Hepatocyte (in vitro differentiated cells): ENCODE measurements around the gene CACNA1F. TPM values are rescaled to one million over a fixed set of nuclear protein-coding genes. Genes with fewer than 3 reads are reported as not detected.
"Not testable (repeated sequence)": the region's sequence is repeated elsewhere in the genome, so short reads cannot be mapped to it uniquely, and the experiment has no call there.

ENCODE experiments used
- DNase-seq: peaks from one replicate; pipeline ENCODE4 v3.0.0-alpha.2; 2016; ENCODE audit warnings: low spot score
- H2AFZ ChIP-seq: fragments of 200-600 bp; sonication (generic); 2 replicates; pipeline ENCODE4 v1.6.0; 2016; ENCODE audit warnings: antibody characterized with exemption, mild to moderate bottlenecking
- H3K27ac ChIP-seq: fragments of 200-600 bp; sonication (generic); 2 replicates; pipeline ENCODE4 v1.5.1; 2016; ENCODE audit warnings: mild to moderate bottlenecking
- H3K27me3 ChIP-seq: fragments of 200-600 bp; sonication (generic); 2 replicates; pipeline ENCODE4 v1.6.1; 2016
- H3K36me3 ChIP-seq: fragments of 200-600 bp; sonication (generic); replicated peaks from 2 replicates; pipeline ENCODE4 v1.5.1; 2016; ENCODE audit warnings: low read depth; ENCODE audit not compliant: insufficient read depth
- H3K4me1 ChIP-seq: fragments of 200-600 bp; sonication (generic); 2 replicates; pipeline ENCODE4 v1.5.1; 2016; ENCODE audit warnings: mild to moderate bottlenecking, moderate library complexity; ENCODE audit not compliant: insufficient read depth
- H3K4me2 ChIP-seq: fragments of 200-600 bp; sonication (generic); 2 replicates; pipeline ENCODE4 v1.6.0; 2016
- H3K4me3 ChIP-seq: fragments of 200-600 bp; sonication (generic); 2 replicates; pipeline ENCODE4 v1.5.1; 2016; ENCODE audit warnings: mild to moderate bottlenecking
- H3K79me2 ChIP-seq: fragments of 200-600 bp; sonication (generic); 2 replicates; pipeline ENCODE4 v1.6.0; 2017; ENCODE audit warnings: mild to moderate bottlenecking
- H3K9me2 ChIP-seq: fragments of 200-600 bp; sonication (generic); replicated peaks from 2 replicates; pipeline ENCODE4 v1.6.0; 2017; ENCODE audit warnings: mild to moderate bottlenecking; ENCODE audit not compliant: insufficient read depth
- H3K9me3 ChIP-seq: fragments of 200-600 bp; sonication (generic); 2 replicates; pipeline ENCODE4 v1.5.1; 2016; ENCODE audit warnings: low read depth, mild to moderate bottlenecking
- H4K20me1 ChIP-seq: fragments of 200-600 bp; sonication (generic); 2 replicates; pipeline ENCODE4 v1.6.0; 2016; ENCODE audit warnings: mild to moderate bottlenecking; ENCODE audit not compliant: insufficient read depth, poor library complexity, severe bottlenecking
- CTCF ChIP-seq: fragments of 200-600 bp; sonication (generic); IDR thresholded peaks from 2 replicates; pipeline ENCODE4 v1.5.1; 2016; ENCODE audit warnings: antibody characterized with exemption, mild to moderate bottlenecking; ENCODE audit not compliant: poor library complexity
- EZH2 ChIP-seq: fragments of 200-600 bp; sonication (generic); IDR thresholded peaks from 2 replicates; pipeline ENCODE4 v1.6.1; 2016; ENCODE audit warnings: antibody characterized with exemption, mild to moderate bottlenecking, borderline replicate concordance
- EZH2phosphoT487 ChIP-seq: fragments of 200-600 bp; sonication (generic); IDR thresholded peaks from one replicate; pipeline ENCODE4 v1.6.1; 2018; ENCODE audit warnings: antibody characterized with exemption, mild to moderate bottlenecking, low read depth, moderate library complexity; ENCODE audit not compliant: unreplicated experiment, severe bottlenecking
- WGBS: methylation state at CpG from one replicate; pipeline ENCODE4 v1.1.6; 2016; ENCODE audit warnings: low lambda C conversion rate; ENCODE audit errors: missing lambda C conversion rate; 5-methylcytosine and 5-hydroxymethylcytosine counted together
- polyA plus RNA-seq: library from polyadenylated mRNA; unstranded; fragments of >200 nt; fragmentation: Nextera tagmentation; extraction: Ambion mirVana; gene quantifications from 2 replicates; pipeline ENCODE4 v1.2.1, GENCODE V29; 2016
- total RNA-seq: library from RNA; depleted of rRNA; stranded (reverse); fragments of >200 nt; gene quantifications from 2 replicates; pipeline ENCODE4 v1.2.3, GENCODE V29; 2014

Gene CACNA1F
- total and polyA plus RNA-seq, 2 experiments from 2014 or later = 0.27 to 1.6 TPM

DNA sequence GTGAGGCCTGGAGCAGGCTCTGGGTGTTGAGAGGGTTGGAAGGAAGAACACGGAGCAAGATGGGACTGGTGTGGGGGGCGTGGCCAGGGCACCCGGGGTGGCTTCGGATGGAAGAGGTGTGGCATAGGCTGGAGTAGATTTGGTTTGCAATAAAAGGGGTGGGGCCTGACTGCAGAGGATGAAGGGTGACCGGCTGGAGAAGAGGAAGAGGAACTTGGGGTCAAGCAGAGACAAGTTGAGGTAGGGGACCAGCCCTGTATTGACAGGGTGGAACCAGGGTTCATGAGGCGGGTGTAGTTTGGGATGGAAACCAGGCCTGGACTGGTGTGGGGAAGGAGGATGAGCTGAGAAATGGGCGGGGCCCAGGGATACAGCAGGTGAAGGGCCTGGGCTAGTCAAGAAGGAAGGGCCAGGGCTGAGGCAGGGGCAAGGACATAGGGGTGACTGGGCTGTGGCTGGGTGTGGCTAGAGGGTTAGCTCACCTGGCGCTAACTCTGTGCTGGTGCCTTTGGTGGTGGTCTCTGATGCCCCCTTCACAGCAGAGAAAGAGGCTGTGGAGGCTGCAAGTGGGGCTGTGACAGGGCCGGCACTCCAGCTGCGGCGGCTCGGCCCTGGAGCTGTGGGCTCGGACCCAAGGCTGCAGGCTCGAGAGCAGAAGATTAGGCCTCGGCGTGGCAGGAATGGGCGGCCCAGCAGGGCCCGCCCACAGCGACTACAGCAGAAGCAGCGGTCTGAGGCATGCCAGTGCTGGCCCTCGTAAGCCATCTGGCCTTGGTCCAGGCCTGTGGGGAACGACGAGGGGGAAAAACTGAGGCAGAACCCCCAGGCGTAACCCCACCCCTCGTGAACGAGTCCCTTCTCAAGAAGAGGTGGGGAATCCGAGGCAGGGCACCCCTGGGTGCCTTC lies 56.5 kb downstream of the CACNA1F start:
- no peak overlapping the region for H3K4me3 ChIP-seq
- H3K27me3 ChIP-seq = no peaks in the 10 kb centered on the region
- no peaks in the 10 kb centered on the region for H3K79me2 ChIP-seq
- no peaks in the 10 kb centered on the region for H3K9me2 ChIP-seq
- no peaks in the 10 kb centered on the region for H4K20me1 ChIP-seq
- WGBS = 87% methylated on average over 27 of the region's 27 CpGs
- no peak overlapping the region for H3K4me2 ChIP-seq
- H3K4me1 ChIP-seq = no peaks in the 10 kb centered on the region
- H3K27ac ChIP-seq = no peak overlapping the region
- TF ChIP-seq CTCF (no peak), EZH2 (no peak), EZH2phosphoT487 (no peak)
- no peak overlapping the region for H2AFZ ChIP-seq
- H3K36me3 ChIP-seq = no peaks in the 10 kb centered on the region
- DNase-seq = no peak
- no peaks in the 10 kb centered on the region for H3K9me3 ChIP-seq

- H3K79me2 ChIP-seq = no peaks in the 10 kb centered on the region
- H3K4me1 ChIP-seq = no peaks in the 10 kb centered on the region
- H3K4me3 ChIP-seq = no peak overlapping the region
- H2AFZ ChIP-seq = no peak overlapping the region
- H3K27me3 ChIP-seq = no peaks in the 10 kb centered on the region
- H3K36me3 ChIP-seq = no peaks in the 10 kb centered on the region
- H4K20me1 ChIP-seq = no peaks in the 10 kb centered on the region
- H3K9me2 ChIP-seq = no peaks in the 10 kb centered on the region
- no peak overlapping the region for H3K4me2 ChIP-seq
- no peak overlapping the region for H3K27ac ChIP-seq
- WGBS = 97% methylated on average over 24 of the region's 43 CpGs
- no peak for TF ChIP-seq EZH2phosphoT487
- TF ChIP-seq CTCF = no peak
- TF ChIP-seq EZH2 = no peak
- H3K9me3 ChIP-seq = no peaks in the 10 kb centered on the region
- DNase-seq = no peak
Measured at GRCh38 chrX:49175435-49176274, 57.5 kb downstream of the CACNA1F start.

DNA sequence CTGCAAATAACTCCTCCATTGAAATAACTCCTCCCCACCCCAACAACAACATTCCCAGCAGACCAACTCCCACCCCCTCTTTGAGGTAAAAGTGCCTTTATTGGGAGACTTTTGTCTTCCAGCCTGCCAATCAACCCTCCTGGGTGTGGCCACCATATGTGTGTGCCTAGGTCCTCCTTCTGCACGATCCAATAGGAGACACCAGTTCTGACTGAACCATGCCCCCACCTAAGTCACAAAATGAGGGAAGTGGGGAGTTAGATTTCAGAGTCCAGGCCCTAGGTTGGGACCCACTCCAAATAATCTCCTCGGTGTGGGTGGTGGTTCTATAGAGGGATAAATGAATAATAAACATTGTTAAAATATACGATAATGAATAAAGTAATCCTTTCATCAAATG lies 58.4 kb downstream of the CACNA1F start:
- H3K79me2 ChIP-seq = no peaks in the 10 kb centered on the region
- no peaks in the 10 kb centered on the region for H4K20me1 ChIP-seq
- TF ChIP-seq EZH2phosphoT487 = no peak
- TF ChIP-seq CTCF = no peak
- no peak for TF ChIP-seq EZH2
- H3K27ac ChIP-seq = no peak overlapping the region
- no peaks in the 10 kb centered on the region for H3K27me3 ChIP-seq
- no peaks in the 10 kb centered on the region for H3K9me3 ChIP-seq
- no peak for DNase-seq
- H3K4me2 ChIP-seq = no peak overlapping the region
- no peaks in the 10 kb centered on the region for H3K9me2 ChIP-seq
- no peak overlapping the region for H2AFZ ChIP-seq
- H3K36me3 ChIP-seq = no peaks in the 10 kb centered on the region
- no peak overlapping the region for H3K4me3 ChIP-seq
- no peaks in the 10 kb centered on the region for H3K4me1 ChIP-seq
- WGBS = 75% methylated on average over 3 of the region's 3 CpGs

DNA sequence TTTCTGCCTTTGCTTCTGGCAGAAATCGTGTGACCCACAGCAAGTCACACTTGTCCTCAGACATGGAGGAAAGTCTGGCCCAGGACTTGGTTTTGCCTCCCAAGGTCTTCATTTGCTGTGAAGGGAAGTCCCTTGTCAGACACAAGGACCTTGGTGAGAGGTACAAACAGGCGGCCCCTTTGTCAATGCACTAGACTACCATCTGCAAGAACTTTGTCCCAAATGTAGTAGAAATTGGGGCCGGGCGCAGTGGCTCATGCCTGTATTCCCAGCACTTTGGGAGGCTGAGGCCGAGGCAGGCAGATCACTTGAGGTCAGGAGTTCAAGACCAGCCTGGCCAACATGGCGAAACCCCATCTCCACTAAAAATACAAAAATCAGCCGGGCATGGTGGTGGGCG lies 59.6 kb downstream of the CACNA1F start:
- 85% methylated on average over 8 of the region's 8 CpGs for WGBS
- not testable (repeated sequence) for H3K27me3 ChIP-seq, H2AFZ ChIP-seq, H3K4me3 ChIP-seq, H3K9me2 ChIP-seq, H3K36me3 ChIP-seq, H3K9me3 ChIP-seq, H4K20me1 ChIP-seq, H3K27ac ChIP-seq, H3K4me2 ChIP-seq, H3K4me1 ChIP-seq, DNase-seq, H3K79me2 ChIP-seq
